Measurements from ENCODE around the gene CYBB.

DNA sequence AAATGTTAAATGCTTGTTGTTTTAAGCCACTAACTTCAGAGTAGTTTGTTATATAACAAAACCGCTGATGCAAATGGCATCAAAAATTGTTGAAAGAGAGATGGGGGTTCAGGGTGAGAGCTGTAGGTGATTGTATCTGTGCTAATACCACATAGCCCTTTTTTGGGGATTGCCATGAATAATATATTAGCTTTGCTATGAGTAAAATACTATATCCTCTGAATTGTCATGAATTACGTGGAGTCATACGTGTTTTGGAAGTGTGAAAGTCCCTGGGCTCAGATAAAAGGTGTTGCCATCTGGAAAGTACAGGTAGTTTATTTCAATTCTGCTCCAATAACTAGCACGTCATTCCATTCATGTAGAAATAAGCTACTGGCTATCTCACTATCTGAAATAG lies 36.9 kb downstream of the CYBB start:
- no peak for TF ChIP-seq POLR2A (IDR thresholded peaks at IDR 0.05)
- TF ChIP-seq, protein P1, sequence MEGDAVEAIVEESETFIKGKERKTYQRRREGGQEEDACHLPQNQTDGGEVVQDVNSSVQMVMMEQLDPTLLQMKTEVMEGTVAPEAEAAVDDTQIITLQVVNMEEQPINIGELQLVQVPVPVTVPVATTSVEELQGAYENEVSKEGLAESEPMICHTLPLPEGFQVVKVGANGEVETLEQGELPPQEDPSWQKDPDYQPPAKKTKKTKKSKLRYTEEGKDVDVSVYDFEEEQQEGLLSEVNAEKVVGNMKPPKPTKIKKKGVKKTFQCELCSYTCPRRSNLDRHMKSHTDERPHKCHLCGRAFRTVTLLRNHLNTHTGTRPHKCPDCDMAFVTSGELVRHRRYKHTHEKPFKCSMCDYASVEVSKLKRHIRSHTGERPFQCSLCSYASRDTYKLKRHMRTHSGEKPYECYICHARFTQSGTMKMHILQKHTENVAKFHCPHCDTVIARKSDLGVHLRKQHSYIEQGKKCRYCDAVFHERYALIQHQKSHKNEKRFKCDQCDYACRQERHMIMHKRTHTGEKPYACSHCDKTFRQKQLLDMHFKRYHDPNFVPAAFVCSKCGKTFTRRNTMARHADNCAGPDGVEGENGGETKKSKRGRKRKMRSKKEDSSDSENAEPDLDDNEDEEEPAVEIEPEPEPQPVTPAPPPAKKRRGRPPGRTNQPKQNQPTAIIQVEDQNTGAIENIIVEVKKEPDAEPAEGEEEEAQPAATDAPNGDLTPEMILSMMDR (IDR thresholded peaks at IDR 0.05) = no peak

Data from lower leg skin (tissue), 3 donors.